ENCODE measurements around the gene ARHGEF28. TPM values are rescaled to one million over a fixed set of nuclear protein-coding genes. Genes with fewer than 3 reads are reported as not detected.

Gene ARHGEF28
- total RNA-seq, 1 donor from 2014 or later: 8.5 TPM

DNA sequence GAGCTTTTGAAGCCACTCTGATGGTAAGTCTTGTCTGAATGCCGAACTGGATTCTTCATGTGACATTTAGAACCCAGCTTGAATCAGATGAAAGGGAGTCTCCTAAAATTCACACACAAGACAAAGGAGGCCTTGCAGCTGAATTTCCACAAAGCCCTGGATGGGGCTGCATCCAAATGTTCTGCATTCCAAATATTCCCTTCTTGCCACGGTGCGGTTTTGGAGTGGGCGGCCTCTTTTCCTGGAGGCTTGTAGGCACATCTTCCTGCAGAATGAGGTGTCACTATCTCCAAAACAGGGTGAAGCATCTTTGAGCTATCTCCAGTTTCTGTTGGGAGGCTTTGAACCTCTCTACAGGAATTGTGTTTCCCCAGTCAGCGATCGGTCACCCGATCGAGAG is 342.7 kb downstream of the ARHGEF28 start:
- DNase-seq (ENCODE audit: low read depth) (peak; percentile 80), FAIRE-seq (no peak)
- H3K27ac ChIP-seq (ENCODE audit: low read depth, low read length): no peak overlapping the region
- Mint-ChIP-seq H3K4me3 (ENCODE audit: unreplicated experiment) (no peak overlapping the region), H3K27ac (ENCODE audit: unreplicated experiment) (no peak overlapping the region), H3K4me1 (ENCODE audit: low read depth, unreplicated experiment) (peaks cover 16% of the 10 kb centered on the region), H3K9me3 (ENCODE audit: unreplicated experiment) (peaks cover 6% of the 10 kb centered on the region), H3K36me3 (ENCODE audit: low read depth, unreplicated experiment) (no peaks in the 10 kb centered on the region), H3K27me3 (ENCODE audit: low read depth, unreplicated experiment) (no peaks in the 10 kb centered on the region)
- no peak overlapping the region for H3K4me2 ChIP-seq (ENCODE audit: low read length)
- no peaks in the 10 kb centered on the region for H3K4me1 ChIP-seq (ENCODE audit: insufficient read depth, low read length)
- no peaks in the 10 kb centered on the region for H3K27me3 ChIP-seq (ENCODE audit: insufficient read depth, low read length)
- H4K20me1 ChIP-seq (ENCODE audit: insufficient read depth, low read length): no peaks in the 10 kb centered on the region
- TF ChIP-seq EZH2 (IDR thresholded peaks at IDR 0.05; ENCODE audit: insufficient read depth, low read length): no peak
- no peak for TF ChIP-seq CTCF (IDR thresholded peaks at IDR 0.05; ENCODE audit: insufficient read depth, low read depth, low read length)
- no peak overlapping the region for H3K4me3 ChIP-seq (ENCODE audit: insufficient read depth, low read depth, low read length)
- H3K79me2 ChIP-seq (ENCODE audit: insufficient read depth, low read length): no peaks in the 10 kb centered on the region
- no peak overlapping the region for H3K9ac ChIP-seq (ENCODE audit: low read length)
- no peak overlapping the region for H2AFZ ChIP-seq (ENCODE audit: low read depth, low read length)
- no peaks in the 10 kb centered on the region for H3K36me3 ChIP-seq (ENCODE audit: insufficient read depth, low read length)
- no peaks in the 10 kb centered on the region for H3K9me3 ChIP-seq (ENCODE audit: insufficient read depth, low read depth, low read length)

GRCh38 chr5:73969195-73970036 is 343.4 kb downstream of the ARHGEF28 start:
- H3K79me2 ChIP-seq (ENCODE audit: insufficient read depth, low read length): no peaks in the 10 kb centered on the region
- no peak overlapping the region for H3K4me2 ChIP-seq (ENCODE audit: low read length)
- DNase-seq (ENCODE audit: low read depth) (no peak), FAIRE-seq (no peak)
- H3K4me3 ChIP-seq (ENCODE audit: insufficient read depth, low read depth, low read length): no peak overlapping the region
- no peak overlapping the region for H3K4me3 Mint-ChIP-seq (ENCODE audit: unreplicated experiment)
- no peak overlapping the region for H2AFZ ChIP-seq (ENCODE audit: low read depth, low read length)
- TF ChIP-seq CTCF (IDR thresholded peaks at IDR 0.05; ENCODE audit: insufficient read depth, low read depth, low read length): no peak
- TF ChIP-seq EZH2 (IDR thresholded peaks at IDR 0.05; ENCODE audit: insufficient read depth, low read length): no peak
- no peak overlapping the region for H3K27ac ChIP-seq (ENCODE audit: low read depth, low read length)
- H3K9me3 Mint-ChIP-seq (ENCODE audit: unreplicated experiment): peaks cover 6% of the 10 kb centered on the region
- H3K4me1 Mint-ChIP-seq (ENCODE audit: low read depth, unreplicated experiment): peaks cover 14% of the 10 kb centered on the region
- peak overlapping the region; percentile 21 for H3K27ac Mint-ChIP-seq (ENCODE audit: unreplicated experiment)
- H3K27me3 ChIP-seq (ENCODE audit: insufficient read depth, low read length): no peaks in the 10 kb centered on the region
- H3K36me3 Mint-ChIP-seq (ENCODE audit: low read depth, unreplicated experiment): no peaks in the 10 kb centered on the region
- H3K27me3 Mint-ChIP-seq (ENCODE audit: low read depth, unreplicated experiment): no peaks in the 10 kb centered on the region
- H3K4me1 ChIP-seq (ENCODE audit: insufficient read depth, low read length): no peaks in the 10 kb centered on the region
- no peak overlapping the region for H3K9ac ChIP-seq (ENCODE audit: low read length)
- no peaks in the 10 kb centered on the region for H3K9me3 ChIP-seq (ENCODE audit: insufficient read depth, low read depth, low read length)
- H3K36me3 ChIP-seq (ENCODE audit: insufficient read depth, low read length): no peaks in the 10 kb centered on the region
- no peaks in the 10 kb centered on the region for H4K20me1 ChIP-seq (ENCODE audit: insufficient read depth, low read length)

DNA sequence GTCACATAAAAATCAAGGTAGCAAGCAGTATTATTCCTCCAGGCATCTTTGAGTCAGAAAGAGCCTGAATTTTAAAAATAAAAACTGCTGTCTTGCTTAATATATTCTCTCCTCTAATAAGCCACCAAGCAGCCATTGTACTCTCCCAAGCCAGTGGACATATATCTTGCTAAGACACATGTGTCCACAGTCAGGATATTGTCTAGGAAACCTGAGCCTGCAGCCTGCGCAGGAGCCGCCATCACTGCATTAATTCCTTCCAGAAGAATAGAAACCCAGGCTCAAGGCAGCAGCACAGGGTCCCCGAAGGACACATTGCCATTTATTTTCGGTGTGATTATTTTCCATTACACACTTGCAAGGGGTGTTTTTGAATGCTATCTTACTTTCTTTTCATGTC is 345.3 kb downstream of the ARHGEF28 start:
- H3K4me1 ChIP-seq (ENCODE audit: insufficient read depth, low read length): no peaks in the 10 kb centered on the region
- Mint-ChIP-seq H3K27ac (ENCODE audit: unreplicated experiment) (no peak overlapping the region), H3K36me3 (ENCODE audit: low read depth, unreplicated experiment) (no peaks in the 10 kb centered on the region), H3K9me3 (ENCODE audit: unreplicated experiment) (peaks cover 6% of the 10 kb centered on the region), H3K4me3 (ENCODE audit: unreplicated experiment) (no peak overlapping the region), H3K27me3 (ENCODE audit: low read depth, unreplicated experiment) (no peaks in the 10 kb centered on the region), H3K4me1 (ENCODE audit: low read depth, unreplicated experiment) (peaks cover 14% of the 10 kb centered on the region)
- no peak overlapping the region for H3K4me2 ChIP-seq (ENCODE audit: low read length)
- no peaks in the 10 kb centered on the region for H4K20me1 ChIP-seq (ENCODE audit: insufficient read depth, low read length)
- no peaks in the 10 kb centered on the region for H3K79me2 ChIP-seq (ENCODE audit: insufficient read depth, low read length)
- FAIRE-seq: no peak
- no peaks in the 10 kb centered on the region for H3K27me3 ChIP-seq (ENCODE audit: insufficient read depth, low read length)
- no peak overlapping the region for H3K4me3 ChIP-seq (ENCODE audit: insufficient read depth, low read depth, low read length)
- DNase-seq (ENCODE audit: low read depth): no peak
- H2AFZ ChIP-seq (ENCODE audit: low read depth, low read length): no peak overlapping the region
- H3K9ac ChIP-seq (ENCODE audit: low read length): no peak overlapping the region
- no peaks in the 10 kb centered on the region for H3K36me3 ChIP-seq (ENCODE audit: insufficient read depth, low read length)
- H3K9me3 ChIP-seq (ENCODE audit: insufficient read depth, low read depth, low read length): no peaks in the 10 kb centered on the region
- H3K27ac ChIP-seq (ENCODE audit: low read depth, low read length): no peak overlapping the region
- TF ChIP-seq CTCF (IDR thresholded peaks at IDR 0.05; ENCODE audit: insufficient read depth, low read depth, low read length) (no peak), EZH2 (IDR thresholded peaks at IDR 0.05; ENCODE audit: insufficient read depth, low read length) (no peak)
